Fibroblast of gingiva (primary cell): ENCODE data around the gene NKAPL.
"Not testable (repeated sequence)": the region's sequence is repeated elsewhere in the genome, so short reads cannot be mapped to it uniquely, and the experiment has no call there.

Source experiments
- DNase-seq: peaks from one replicate; pipeline ENCODE4 v3.0.0-alpha.2; 2011; ENCODE audit warnings: low read depth

The NKAPL gene

DNA sequence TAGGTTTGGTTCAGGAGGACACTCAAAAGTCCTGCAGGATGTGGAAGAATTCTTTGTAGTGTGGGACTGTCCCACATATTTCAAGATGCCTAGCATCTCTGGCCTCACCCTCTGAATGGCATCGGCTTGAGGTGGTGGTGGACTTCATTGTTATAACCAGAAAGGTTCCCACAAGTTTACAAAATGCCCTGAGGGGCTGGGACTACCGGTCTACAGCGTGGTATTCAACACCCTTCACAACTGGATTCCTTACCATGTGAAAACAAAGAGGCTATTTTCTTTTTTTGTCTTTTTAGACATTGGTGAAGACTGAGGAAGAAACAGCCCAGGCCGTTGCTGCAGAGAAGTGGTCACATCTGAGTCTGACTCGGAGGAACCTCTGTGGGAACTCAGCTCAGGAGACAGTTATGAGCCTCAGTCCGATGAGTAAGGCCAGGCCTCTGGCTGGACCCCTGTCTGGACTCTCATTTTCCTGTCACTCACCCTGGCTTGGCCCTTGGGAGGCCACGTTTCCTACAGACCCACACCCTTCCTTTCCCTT is 37.5 kb downstream of the NKAPL start:
- DNase-seq = no peak

DNA sequence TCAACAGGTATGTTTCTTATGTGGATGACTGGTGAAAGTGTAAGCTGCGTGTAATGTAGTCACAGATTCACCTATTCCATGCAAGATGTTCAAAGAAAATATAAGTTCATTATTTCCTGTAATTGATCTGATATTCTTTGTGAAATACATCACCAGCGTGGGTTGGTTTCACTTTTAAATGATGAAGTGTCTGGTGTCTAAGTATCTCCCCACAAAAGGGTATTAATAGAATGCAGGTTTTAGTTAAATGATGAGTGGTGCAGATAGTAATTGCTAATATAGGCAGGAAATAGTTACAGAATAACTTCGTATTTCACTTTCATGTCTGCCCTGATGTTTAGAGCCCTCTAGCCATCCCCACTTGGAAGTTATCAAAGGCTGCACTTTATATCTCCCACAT is 44.5 kb downstream of the NKAPL start:
- DNase-seq = no peak

DNA sequence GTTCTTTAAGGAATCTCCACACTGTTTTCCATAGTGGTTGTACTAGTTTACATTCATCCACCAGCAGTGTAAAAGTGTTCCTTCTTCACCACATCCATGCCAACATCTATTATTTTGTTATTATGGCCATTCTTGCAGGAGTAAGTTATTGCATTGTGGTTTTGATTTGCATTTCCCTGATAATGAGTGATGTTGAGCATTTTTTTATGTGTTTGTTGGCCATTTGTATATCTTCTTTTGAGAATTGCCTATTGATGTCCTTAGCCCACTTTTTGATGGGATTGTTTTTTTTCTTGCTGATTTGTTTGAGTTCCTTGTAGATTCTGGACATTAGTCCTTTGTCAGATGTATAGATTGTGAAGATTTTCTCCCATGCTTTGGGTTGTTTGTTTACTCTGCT is 47.3 kb downstream of the NKAPL start:
- not testable (repeated sequence) for DNase-seq
